HCT116 (cell line): ENCODE data around the gene PLCB1.

Experiments
- CEBPB ChIP-seq: IDR thresholded peaks from 2 replicates; pipeline ENCODE4 v1.6.1; 2012; ENCODE audit warnings: low read depth
- CTCF ChIP-seq, 3 experiments: fragments of 200-600 bp in 1 of 3; sonication (generic) in 1 of 3; IDR thresholded peaks in 2 of 3; conservative IDR thresholded peaks in 1 of 3; 2 replicates each; pipeline ENCODE4 v1.5.1; 2012 to 2017; ENCODE audit warnings: low read depth in 2 of 3, low read length in 2 of 3, antibody characterized with exemption in 1 of 3, borderline replicate concordance in 1 of 3, control low read depth in 1 of 3, mild to moderate bottlenecking in 1 of 3, mixed read lengths in 1 of 3, mixed run types in 1 of 3, moderate library complexity in 1 of 3; ENCODE audit not compliant: insufficient read depth in 1 of 3
- EZH2 ChIP-seq: fragments of 200-600 bp; sonication (generic); IDR thresholded peaks from 2 replicates; pipeline ENCODE4 v1.6.1; 2017; ENCODE audit warnings: antibody characterized with exemption, mixed run types
- MAX ChIP-seq: IDR thresholded peaks from 2 replicates; pipeline ENCODE4 v1.6.1; 2012
- POLR2A ChIP-seq: IDR thresholded peaks from 2 replicates; pipeline ENCODE4 v1.7.0; 2011; ENCODE audit warnings: borderline replicate concordance; ENCODE audit not compliant: insufficient read depth, insufficient read length; ENCODE audit errors: extremely low read depth
- RAD21 ChIP-seq: IDR thresholded peaks from 2 replicates; pipeline ENCODE4 v1.6.1; 2012; ENCODE audit warnings: low read depth, mild to moderate bottlenecking
- SIN3A ChIP-seq: IDR thresholded peaks from 2 replicates; pipeline ENCODE4 v1.6.1; 2012; ENCODE audit warnings: low read depth
- SRF ChIP-seq: IDR thresholded peaks from 2 replicates; pipeline ENCODE4 v1.6.1; 2012; ENCODE audit warnings: low read depth
- TCF7L2 ChIP-seq: IDR thresholded peaks from 2 replicates; pipeline ENCODE4 v1.7.0; 2011; ENCODE audit warnings: borderline replicate concordance, inconsistent platforms; ENCODE audit not compliant: insufficient read depth, insufficient read length; ENCODE audit errors: extremely low read depth
- TF ChIP-seq, protein P1 (sequence below): IDR thresholded peaks from 2 replicates; pipeline ENCODE4 v1.6.1; 2012
- TF ChIP-seq, protein P2 (sequence below): IDR thresholded peaks from 2 replicates; pipeline ENCODE4 v1.6.1; 2011; ENCODE audit warnings: mild to moderate bottlenecking, low read length, moderate library complexity; ENCODE audit not compliant: insufficient replicate concordance; ENCODE audit errors: extremely low read depth

- TF ChIP-seq CTCF (IDR thresholded peaks at IDR 0.05 in 2 of 3, conservative IDR thresholded peaks at IDR 0.05 in 1 of 3; ENCODE audit: borderline replicate concordance in 1 of 3, insufficient read depth in 1 of 3, low read depth in 2 of 3, low read length in 2 of 3): no peak
- no peak for TF ChIP-seq POLR2A
- TF ChIP-seq EZH2: no peak
- no peak for TF ChIP-seq CEBPB
- TF ChIP-seq SRF: no peak
- no peak for TF ChIP-seq TCF7L2
- no peak for TF ChIP-seq MAX
- no peak for TF ChIP-seq SIN3A
- TF ChIP-seq RAD21: no peak
- TF ChIP-seq, protein P1, sequence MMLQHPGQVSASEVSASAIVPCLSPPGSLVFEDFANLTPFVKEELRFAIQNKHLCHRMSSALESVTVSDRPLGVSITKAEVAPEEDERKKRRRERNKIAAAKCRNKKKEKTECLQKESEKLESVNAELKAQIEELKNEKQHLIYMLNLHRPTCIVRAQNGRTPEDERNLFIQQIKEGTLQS: no peak
- TF ChIP-seq, protein P2, sequence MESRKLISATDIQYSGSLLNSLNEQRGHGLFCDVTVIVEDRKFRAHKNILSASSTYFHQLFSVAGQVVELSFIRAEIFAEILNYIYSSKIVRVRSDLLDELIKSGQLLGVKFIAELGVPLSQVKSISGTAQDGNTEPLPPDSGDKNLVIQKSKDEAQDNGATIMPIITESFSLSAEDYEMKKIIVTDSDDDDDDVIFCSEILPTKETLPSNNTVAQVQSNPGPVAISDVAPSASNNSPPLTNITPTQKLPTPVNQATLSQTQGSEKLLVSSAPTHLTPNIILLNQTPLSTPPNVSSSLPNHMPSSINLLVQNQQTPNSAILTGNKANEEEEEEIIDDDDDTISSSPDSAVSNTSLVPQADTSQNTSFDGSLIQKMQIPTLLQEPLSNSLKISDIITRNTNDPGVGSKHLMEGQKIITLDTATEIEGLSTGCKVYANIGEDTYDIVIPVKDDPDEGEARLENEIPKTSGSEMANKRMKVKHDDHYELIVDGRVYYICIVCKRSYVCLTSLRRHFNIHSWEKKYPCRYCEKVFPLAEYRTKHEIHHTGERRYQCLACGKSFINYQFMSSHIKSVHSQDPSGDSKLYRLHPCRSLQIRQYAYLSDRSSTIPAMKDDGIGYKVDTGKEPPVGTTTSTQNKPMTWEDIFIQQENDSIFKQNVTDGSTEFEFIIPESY: no peak
These were observed 400.1 kb downstream of the PLCB1 start for GRCh38 chr20:8532169-8532568.
